IPS-18a (cell line): Measurements from ENCODE around the gene NR3C2.

Experiments
- H3K27ac ChIP-seq: one replicate; pipeline ENCODE4 v1.5.1; 2013; ENCODE audit warnings: low read length
- H3K27me3 ChIP-seq: one replicate; pipeline ENCODE4 v1.6.1; 2013; ENCODE audit warnings: mild to moderate bottlenecking, low read length; ENCODE audit not compliant: control insufficient read depth, insufficient read depth
- H3K36me3 ChIP-seq: one replicate; pipeline ENCODE4 v1.6.1; 2013; ENCODE audit warnings: low read depth, low read length; ENCODE audit not compliant: control insufficient read depth
- H3K4me1 ChIP-seq: one replicate; pipeline ENCODE4 v1.6.1; 2013; ENCODE audit warnings: low read depth, low read length; ENCODE audit not compliant: control insufficient read depth
- H3K4me3 ChIP-seq: one replicate; pipeline ENCODE4 v1.5.1; 2013; ENCODE audit warnings: low read length
- H3K9ac ChIP-seq: one replicate; pipeline ENCODE4 v1.6.1; 2013; ENCODE audit warnings: mild to moderate bottlenecking, low read length, moderate library complexity
- H3K9me3 ChIP-seq: one replicate; pipeline ENCODE4 v1.6.1; 2013; ENCODE audit warnings: low read depth, low read length; ENCODE audit not compliant: control insufficient read depth

The NR3C2 gene

GRCh38 chr4:148067301-148067916 is 374.8 kb downstream of the NR3C2 start:
- Histone ChIP-seq H3K9ac (no peak overlapping the region), H3K4me1 (no peaks in the 10 kb centered on the region), H3K27ac (no peak overlapping the region), H3K9me3 (no peaks in the 10 kb centered on the region), H3K36me3 (no peaks in the 10 kb centered on the region), H3K27me3 (no peaks in the 10 kb centered on the region), H3K4me3 (no peak overlapping the region)

DNA sequence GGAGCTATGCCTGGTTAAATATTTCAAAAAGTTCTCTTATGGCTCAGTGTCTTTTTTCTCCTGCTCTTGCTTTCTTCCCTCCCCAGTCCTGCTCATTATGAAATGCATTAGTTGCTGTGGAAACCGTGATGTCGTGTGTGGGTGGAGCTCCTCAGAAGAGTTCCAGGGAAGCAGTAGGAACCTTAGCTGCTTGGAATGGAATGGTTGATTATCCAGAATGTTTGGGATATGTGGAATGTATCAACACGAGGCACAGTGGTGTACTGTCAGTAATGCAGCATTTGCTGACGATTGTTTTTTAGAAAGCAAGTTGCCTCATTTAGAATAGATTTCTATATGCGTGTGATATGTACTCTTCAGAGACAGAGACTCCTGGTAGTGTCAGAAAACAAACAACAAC is 377.1 kb downstream of the NR3C2 start:
- no peaks in the 10 kb centered on the region for H3K9me3 ChIP-seq
- H3K27ac ChIP-seq: no peak overlapping the region
- no peak overlapping the region for H3K4me3 ChIP-seq
- H3K36me3 ChIP-seq: no peaks in the 10 kb centered on the region
- no peaks in the 10 kb centered on the region for H3K4me1 ChIP-seq
- no peak overlapping the region for H3K9ac ChIP-seq
- H3K27me3 ChIP-seq: no peaks in the 10 kb centered on the region

GRCh38 chr4:148064451-148064850 is 377.8 kb downstream of the NR3C2 start:
- no peaks in the 10 kb centered on the region for H3K36me3 ChIP-seq
- no peak overlapping the region for H3K4me3 ChIP-seq
- H3K9ac ChIP-seq: no peak overlapping the region
- no peak overlapping the region for H3K27ac ChIP-seq
- H3K9me3 ChIP-seq: no peaks in the 10 kb centered on the region
- H3K27me3 ChIP-seq: no peaks in the 10 kb centered on the region
- H3K4me1 ChIP-seq: no peaks in the 10 kb centered on the region

DNA sequence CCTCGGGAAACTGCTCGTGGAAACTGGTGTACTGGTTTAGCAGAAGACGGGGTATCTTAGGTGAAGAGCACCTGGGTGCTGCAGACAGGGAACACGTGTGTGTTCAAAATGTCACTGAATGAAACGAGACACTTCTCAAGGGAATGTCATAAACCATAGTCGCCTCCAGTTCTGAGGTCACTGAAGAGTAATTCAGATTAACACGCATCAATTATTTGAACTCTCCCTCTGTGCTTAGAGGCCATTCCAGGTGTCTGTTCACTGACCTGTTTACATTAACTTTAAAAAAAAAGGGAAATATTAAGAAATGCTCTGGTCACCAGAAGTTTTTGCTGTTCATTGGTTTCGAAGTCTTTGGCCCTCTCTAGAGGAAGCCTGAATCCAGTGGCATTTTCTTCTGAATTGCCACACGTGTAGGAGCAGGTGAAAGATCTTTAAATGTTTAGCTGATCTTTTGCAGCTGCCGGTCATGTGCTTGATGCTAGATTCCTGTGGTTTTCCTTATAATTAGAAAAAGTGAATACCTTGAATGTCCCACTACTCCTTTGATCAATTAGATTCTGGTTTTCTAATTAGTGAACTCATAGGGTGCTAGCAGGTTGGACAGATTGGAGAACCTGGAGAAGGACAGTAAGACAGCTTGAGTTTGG is 379.8 kb downstream of the NR3C2 start:
- H3K4me1 ChIP-seq: no peaks in the 10 kb centered on the region

GRCh38 chr4:148061795-148062194 is 380.4 kb downstream of the NR3C2 start:
- no peaks in the 10 kb centered on the region for H3K4me1 ChIP-seq
- H3K4me3 ChIP-seq: no peak overlapping the region
- H3K9me3 ChIP-seq: no peaks in the 10 kb centered on the region
- no peak overlapping the region for H3K27ac ChIP-seq
- no peaks in the 10 kb centered on the region for H3K27me3 ChIP-seq
- H3K9ac ChIP-seq: no peak overlapping the region
- no peaks in the 10 kb centered on the region for H3K36me3 ChIP-seq

More for the DNA sequence above, 379.8 kb downstream of the NR3C2 start:
- H3K4me3 ChIP-seq: no peak overlapping the region
- no peak overlapping the region for H3K27ac ChIP-seq
- H3K36me3 ChIP-seq: no peaks in the 10 kb centered on the region
- H3K9ac ChIP-seq: no peak overlapping the region
- no peaks in the 10 kb centered on the region for H3K9me3 ChIP-seq
- H3K27me3 ChIP-seq: no peaks in the 10 kb centered on the region

DNA sequence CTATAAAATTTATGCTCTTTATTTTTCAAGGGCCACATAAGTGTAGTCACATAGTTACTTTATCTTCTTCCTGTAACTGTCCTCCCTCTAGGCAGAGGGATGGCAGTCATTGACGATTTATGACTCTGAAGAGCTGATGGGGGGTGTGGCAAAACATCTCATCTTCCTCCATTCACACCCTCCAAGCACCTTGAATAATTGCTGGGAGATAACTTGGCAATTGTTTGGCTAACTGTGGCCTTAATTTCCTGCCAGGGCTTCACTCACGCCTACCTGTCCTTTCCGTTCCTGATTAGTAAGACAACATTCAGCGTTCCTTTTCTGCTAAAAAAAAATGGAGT is 381.1 kb downstream of the NR3C2 start:
- no peak overlapping the region for H3K4me3 ChIP-seq
- H3K36me3 ChIP-seq: no peaks in the 10 kb centered on the region
- no peak overlapping the region for H3K9ac ChIP-seq
- H3K27me3 ChIP-seq: no peaks in the 10 kb centered on the region
- H3K27ac ChIP-seq: no peak overlapping the region
- H3K4me1 ChIP-seq: no peaks in the 10 kb centered on the region
- H3K9me3 ChIP-seq: no peaks in the 10 kb centered on the region

DNA sequence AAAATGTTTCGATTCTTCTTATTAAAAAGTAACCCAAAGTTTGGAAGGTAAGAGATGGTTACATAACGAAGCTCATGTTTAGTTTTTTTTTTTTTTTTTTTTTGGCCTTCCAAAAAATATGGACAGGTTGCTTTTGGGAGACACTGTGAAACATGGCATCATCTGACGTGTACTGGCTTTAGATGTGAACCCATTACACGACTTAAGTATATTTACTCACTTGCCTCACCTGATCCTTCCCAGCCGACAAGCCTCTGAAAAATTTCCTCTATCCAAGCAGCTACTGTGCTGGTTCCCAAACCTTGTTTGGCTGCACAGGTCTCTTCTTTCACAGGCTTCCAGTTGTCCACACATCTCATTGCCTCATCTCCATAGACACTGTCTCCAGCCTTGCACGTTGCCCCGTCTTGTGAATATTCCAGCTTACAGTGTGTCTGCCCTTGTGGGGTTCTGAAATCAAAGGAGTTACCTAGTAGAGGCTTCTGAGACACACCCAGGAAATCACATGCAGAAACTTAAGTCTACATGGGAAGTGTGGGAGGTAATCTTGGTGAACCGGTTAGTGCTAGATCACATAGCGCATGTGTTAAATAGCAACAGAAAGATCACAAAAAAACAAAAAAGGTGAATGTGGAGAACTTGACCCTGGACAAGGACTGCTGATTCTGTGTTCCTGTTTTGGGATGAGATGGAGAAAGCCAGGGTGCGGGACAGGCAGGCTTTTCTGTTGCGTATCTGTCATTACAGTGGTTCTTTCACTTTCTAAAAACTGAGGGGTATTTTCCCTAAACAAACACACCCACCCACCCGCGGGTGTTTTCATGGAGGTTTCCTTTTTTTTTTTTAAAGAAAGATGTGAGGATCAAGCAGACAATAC is 381.7 kb downstream of the NR3C2 start:
- no peak overlapping the region for H3K4me3 ChIP-seq
- H3K4me1 ChIP-seq: no peaks in the 10 kb centered on the region
- no peaks in the 10 kb centered on the region for H3K36me3 ChIP-seq
- no peaks in the 10 kb centered on the region for H3K9me3 ChIP-seq
- H3K9ac ChIP-seq: no peak overlapping the region
- no peaks in the 10 kb centered on the region for H3K27me3 ChIP-seq
- no peak overlapping the region for H3K27ac ChIP-seq

DNA sequence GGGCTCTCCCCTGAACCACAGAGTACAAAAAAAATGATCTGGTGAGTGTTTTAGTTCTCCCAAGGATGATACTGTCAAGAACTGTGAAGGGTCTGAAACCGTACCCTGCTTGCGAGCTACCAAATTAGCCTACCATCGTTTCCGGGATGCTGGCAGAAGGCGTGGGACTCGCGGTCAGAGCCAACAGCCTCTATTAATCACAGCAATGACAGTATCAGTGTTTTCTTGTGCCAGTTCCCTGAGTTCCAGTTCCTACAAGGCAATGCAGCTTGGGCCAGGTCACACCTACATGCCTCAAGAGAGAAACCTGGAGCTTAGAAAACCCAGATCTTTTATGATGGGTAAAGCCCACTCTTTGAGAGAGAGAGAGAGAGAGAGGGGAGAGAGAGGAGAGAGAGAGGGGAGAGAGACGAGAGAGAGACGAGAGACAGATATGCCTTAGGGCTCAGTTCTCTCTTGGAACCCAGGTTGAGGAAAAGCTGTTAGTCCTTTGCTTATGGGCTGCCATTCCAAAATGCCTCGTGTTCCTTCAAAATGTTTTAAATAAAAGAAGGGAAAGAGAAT is 382.5 kb downstream of the NR3C2 start:
- no peaks in the 10 kb centered on the region for H3K36me3 ChIP-seq
- no peak overlapping the region for H3K9ac ChIP-seq
- no peak overlapping the region for H3K27ac ChIP-seq
- H3K4me1 ChIP-seq: no peaks in the 10 kb centered on the region
- H3K4me3 ChIP-seq: no peak overlapping the region
- H3K27me3 ChIP-seq: no peaks in the 10 kb centered on the region
- H3K9me3 ChIP-seq: no peaks in the 10 kb centered on the region

GRCh38 chr4:148057984-148058859 is 384.0 kb downstream of the NR3C2 start:
- Histone ChIP-seq H3K36me3 (no peaks in the 10 kb centered on the region), H3K27me3 (no peaks in the 10 kb centered on the region), H3K4me3 (no peak overlapping the region), H3K9ac (no peak overlapping the region), H3K27ac (no peak overlapping the region), H3K9me3 (no peaks in the 10 kb centered on the region), H3K4me1 (no peaks in the 10 kb centered on the region)

GRCh38 chr4:148057516-148057915 is 384.7 kb downstream of the NR3C2 start:
- Histone ChIP-seq H3K27ac (no peak overlapping the region), H3K9ac (no peak overlapping the region), H3K9me3 (no peaks in the 10 kb centered on the region), H3K4me3 (no peak overlapping the region), H3K27me3 (no peaks in the 10 kb centered on the region), H3K4me1 (no peaks in the 10 kb centered on the region), H3K36me3 (no peaks in the 10 kb centered on the region)

DNA sequence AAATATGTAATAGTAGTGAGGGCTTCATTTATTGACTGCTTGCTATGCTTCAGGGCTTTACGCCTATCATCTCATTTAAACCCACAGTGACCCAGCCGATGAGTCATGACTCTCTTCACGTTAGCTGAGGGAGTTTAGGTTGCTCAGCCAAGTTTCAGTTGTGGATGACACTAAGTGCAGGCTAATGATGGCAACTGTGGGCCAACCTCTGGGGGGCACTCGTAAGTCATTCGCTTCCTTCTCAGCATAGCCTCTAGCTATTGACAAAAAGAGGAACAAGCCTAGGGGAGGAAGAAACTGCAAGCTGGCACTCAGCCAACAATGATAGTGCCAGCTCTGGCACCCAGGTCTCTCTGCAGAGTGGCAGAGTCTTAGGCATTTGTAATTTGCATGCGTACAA is 385.3 kb downstream of the NR3C2 start:
- H3K4me3 ChIP-seq: no peak overlapping the region
- H3K36me3 ChIP-seq: no peaks in the 10 kb centered on the region
- no peaks in the 10 kb centered on the region for H3K27me3 ChIP-seq
- peaks cover 1% of the 10 kb centered on the region for H3K4me1 ChIP-seq
- no peak overlapping the region for H3K9ac ChIP-seq
- H3K9me3 ChIP-seq: no peaks in the 10 kb centered on the region
- H3K27ac ChIP-seq: no peak overlapping the region
